GM10248 (cell line): Measurements from ENCODE around the gene PPARD.

Source experiments
- CTCF ChIA-PET: fragments of 300-600 bp; sonication (Branson Sonifier 250); formaldehyde crosslinking; extraction: SDS; loops from one replicate; lab custom pipeline; 2021; ENCODE audit warnings: antibody characterized with exemption; lab: Yijun Ruan, JAX
- POLR2A ChIA-PET: fragments of 350-650 bp; sonication (Branson Sonifier 250); formaldehyde crosslinking; extraction: SDS; loops from one replicate; lab custom pipeline; 2020; ENCODE audit warnings: antibody characterized with exemption; lab: Yijun Ruan, JAX
- DNase-seq: peaks from one replicate; pipeline ENCODE4 v3.0.0; 2012; ENCODE audit errors: extremely low spot score
- CTCF ChIP-seq: IDR thresholded peaks from 2 replicates; pipeline ENCODE4 v1.5.1; 2012; ENCODE audit warnings: mild to moderate bottlenecking, low read depth; ENCODE audit errors: extremely low read depth, missing control alignments, control extremely low read depth

Gene PPARD

GRCh38 chr6:35311390-35312075 is 30.8 kb upstream of the PPARD start:
- TF ChIP-seq CTCF: no peak
- DNase-seq: no peak
- ChIA-PET POLR2A (interaction anchor here (0.6 kb wide), 1 partner anchor 447 kb away, joined by 7 read pairs; no protein-coding TSS in a partner anchor), CTCF (interaction anchor here (0.7 to 1.8 kb wide), 6 partner anchors 9 to 30 kb away, joined by 3 to 7 read pairs (median 4); partner anchors contain the start of gene PPARD)

- ChIA-PET CTCF (interaction anchor here (0.9 to 1.8 kb wide), 2 partner anchors 16 to 30 kb away, joined by 4 to 7 read pairs; partner anchors contain the start of gene PPARD), POLR2A (no interaction called here)
- no peak for DNase-seq
- TF ChIP-seq CTCF: no peak
These were observed 30.1 kb upstream of the PPARD start for GRCh38 chr6:35312076-35312800.

GRCh38 chr6:35312807-35313206 is 29.6 kb upstream of the PPARD start:
- ChIA-PET POLR2A (no interaction called here), CTCF (no interaction called here)
- no peak for TF ChIP-seq CTCF
- DNase-seq: no peak

GRCh38 chr6:35317483-35318195 is 24.7 kb upstream of the PPARD start:
- TF ChIP-seq CTCF: no peak
- no peak for DNase-seq
- ChIA-PET CTCF (interaction anchor here (1.4 to 2.2 kb wide), 3 partner anchors 10 to 205 kb away, joined by 4 to 9 read pairs (median 4); no protein-coding TSS in a partner anchor), POLR2A (no interaction called here)

- ChIA-PET CTCF (interaction anchor here (1.6 to 2.2 kb wide), 4 partner anchors 8 to 204 kb away, joined by 3 to 9 read pairs (median 4); no protein-coding TSS in a partner anchor), POLR2A (no interaction called here)
- TF ChIP-seq CTCF: no peak
- DNase-seq: no peak
These were observed 23.9 kb upstream of the PPARD start for GRCh38 chr6:35318196-35319171.
